H1 (cell line): ENCODE data around the gene SNW1. TPM values are rescaled to one million over a fixed set of nuclear protein-coding genes. Genes with fewer than 3 reads are reported as not detected.

Experiments
- CTCF ChIA-PET: fragments of 300-600 bp; sonication (Branson Sonifier 250); formaldehyde crosslinking; loops from one replicate; lab custom pipeline; 2021; ENCODE audit not compliant: partially characterized antibody; lab: Charles Lee
- POLR2A ChIA-PET: fragments of 300-600 bp; sonication (Branson Sonifier 250); formaldehyde crosslinking; loops from one replicate; lab custom pipeline; 2021; ENCODE audit warnings: inconsistent platforms; ENCODE audit not compliant: partially characterized antibody; lab: Charles Lee
- DNase-seq, 2 experiments: peaks; one replicate each; pipeline versions ENCODE4 v3.0.0 to v3.0.0-alpha.2; 2010 to 2022; ENCODE audit warnings: low spot score in 2 of 2, low read depth in 1 of 2, mixed read lengths in 1 of 2
- FAIRE-seq: peaks from 2 replicates; lab custom pipeline; 2011; peaks lifted over from hg19 to GRCh38; lab: Jason Lieb, UNC
- H2AFZ ChIP-seq: 2 replicates; pipeline ENCODE4 v1.8.1; 2012; ENCODE audit warnings: low read length, inconsistent platforms
- H2AK5ac ChIP-seq: 2 replicates; pipeline ENCODE4 v1.6.1; 2013; ENCODE audit warnings: low read depth, low read length
- H2BK120ac ChIP-seq: replicated peaks from 2 replicates; pipeline ENCODE3; 2013; ENCODE audit warnings: low read depth, low read length, inconsistent platforms
- H2BK12ac ChIP-seq: 2 replicates; pipeline ENCODE4 v1.6.1; 2013; ENCODE audit warnings: low read depth, low read length
- H2BK15ac ChIP-seq: 2 replicates; pipeline ENCODE4 v1.6.1; 2013; ENCODE audit warnings: low read length
- H2BK20ac ChIP-seq: 2 replicates; pipeline ENCODE4 v1.6.1; 2013; ENCODE audit warnings: low read length
- H2BK5ac ChIP-seq: 2 replicates; pipeline ENCODE4 v1.6.1; 2013; ENCODE audit warnings: low read depth, low read length
- H3K14ac ChIP-seq: 2 replicates; pipeline ENCODE4 v1.6.1; 2013; ENCODE audit warnings: inconsistent platforms; ENCODE audit not compliant: insufficient read length
- H3K18ac ChIP-seq: 2 replicates; pipeline ENCODE4 v1.6.1; 2013; ENCODE audit warnings: low read length; ENCODE audit errors: extremely low read depth
- H3K23ac ChIP-seq: 2 replicates; pipeline ENCODE4 v1.6.1; 2013; ENCODE audit warnings: inconsistent platforms; ENCODE audit not compliant: insufficient read length
- H3K23me2 ChIP-seq: 2 replicates; pipeline ENCODE4 v1.6.1; 2013; ENCODE audit warnings: low read depth, low read length
- H3K27ac ChIP-seq: 2 replicates; pipeline ENCODE4 v1.6.1; 2011; ENCODE audit warnings: low read depth, low read length, inconsistent platforms
- H3K27me3 ChIP-seq, 4 experiments: replicated peaks in 1 of 4; 1 replicate in 1 of 4; 2 replicates in 3 of 4; pipeline versions ENCODE4 v1.6.1 to v1.8.1; 2011 to 2013; ENCODE audit warnings: low read length in 3 of 4, mild to moderate bottlenecking in 3 of 4, inconsistent platforms in 2 of 4, mixed read lengths in 2 of 4, moderate library complexity in 1 of 4; ENCODE audit not compliant: control insufficient read depth in 3 of 4, insufficient read depth in 3 of 4; ENCODE audit errors: extremely low read depth in 1 of 4
- H3K36me3 ChIP-seq, 4 experiments: 2 replicates each; pipeline versions ENCODE4 v1.6.1 to v1.8.1; 2011 to 2013; ENCODE audit warnings: mild to moderate bottlenecking in 4 of 4, low read length in 3 of 4, moderate library complexity in 2 of 4, control low read depth in 1 of 4, inconsistent platforms in 1 of 4; ENCODE audit not compliant: insufficient read depth in 4 of 4, control insufficient read depth in 2 of 4
- H3K4ac ChIP-seq: replicated peaks from 2 replicates; pipeline ENCODE3; 2013; ENCODE audit warnings: low read length, low read depth, mixed read lengths, inconsistent platforms; ENCODE audit not compliant: insufficient read length
- H3K4me1 ChIP-seq, 4 experiments: replicated peaks in 1 of 4; 1 replicate in 1 of 4; 2 replicates in 3 of 4; pipeline versions ENCODE4 v1.6.1 to v1.8.1; 2011 to 2013; ENCODE audit warnings: low read length in 3 of 4, inconsistent platforms in 2 of 4, mixed read lengths in 1 of 4; ENCODE audit not compliant: insufficient read depth in 4 of 4, control insufficient read depth in 3 of 4
- H3K4me2 ChIP-seq, 2 experiments: 2 replicates each; pipeline versions ENCODE4 v1.6.1 to v1.8.1; 2011 to 2013; ENCODE audit warnings: low read depth in 2 of 2, low read length in 2 of 2, control low read depth in 1 of 2, inconsistent platforms in 1 of 2, mild to moderate bottlenecking in 1 of 2; ENCODE audit not compliant: insufficient read depth in 1 of 2
- H3K4me3 ChIP-seq, 4 experiments: fragments of 200-600, 300-600 bp in 1 of 4; sonication (generic), shearing (Covaris generic), sonication (Bioruptor Twin) in 1 of 4; 2 replicates each; pipeline versions ENCODE4 v1.5.1 to v1.8.1; 2011 to 2016; ENCODE audit warnings: low read length in 4 of 4, low read depth in 3 of 4, control low read depth in 2 of 4, inconsistent platforms in 2 of 4, mild to moderate bottlenecking in 2 of 4, mixed read lengths in 1 of 4, moderate library complexity in 1 of 4; ENCODE audit not compliant: insufficient read depth in 2 of 4; ENCODE audit errors: extremely low read depth in 1 of 4
- H3K56ac ChIP-seq: replicated peaks from 2 replicates; pipeline ENCODE3; 2013; ENCODE audit warnings: low read depth, mild to moderate bottlenecking, mixed read lengths, low read length, inconsistent platforms; ENCODE audit not compliant: insufficient read length
- H3K79me1 ChIP-seq: 2 replicates; pipeline ENCODE4 v1.6.1; 2013; ENCODE audit warnings: low read depth, low read length, control low read depth
- H3K79me2 ChIP-seq, 2 experiments: 2 replicates each; pipeline versions ENCODE4 v1.6.1 to v1.8.1; 2012 to 2013; ENCODE audit warnings: low read length in 2 of 2, mild to moderate bottlenecking in 2 of 2, inconsistent platforms in 1 of 2; ENCODE audit not compliant: insufficient read depth in 2 of 2, control insufficient read depth in 1 of 2
- H3K9ac ChIP-seq, 4 experiments: replicated peaks in 1 of 4; 1 replicate in 1 of 4; 2 replicates in 3 of 4; pipeline versions ENCODE4 v1.6.1 to v1.8.1; 2011 to 2013; ENCODE audit warnings: low read depth in 3 of 4, low read length in 3 of 4, control low read depth in 2 of 4, mild to moderate bottlenecking in 2 of 4, moderate library complexity in 2 of 4, inconsistent platforms in 1 of 4; ENCODE audit errors: extremely low read depth in 1 of 4
- H3K9me3 ChIP-seq, 2 experiments: 2 replicates each; pipeline versions ENCODE4 v1.6.1 to v1.8.1; 2012 to 2013; ENCODE audit warnings: mild to moderate bottlenecking in 2 of 2, moderate library complexity in 2 of 2, control low read depth in 1 of 2, inconsistent platforms in 1 of 2, low read depth in 1 of 2, low read length in 1 of 2, mixed read lengths in 1 of 2; ENCODE audit not compliant: insufficient read depth in 2 of 2
- H4K20me1 ChIP-seq, 2 experiments: replicated peaks in 1 of 2; 2 replicates each; pipeline versions ENCODE3 to v1.8.1; 2011 to 2013; ENCODE audit warnings: inconsistent platforms in 2 of 2, low read length in 2 of 2, mild to moderate bottlenecking in 1 of 2; ENCODE audit not compliant: insufficient read depth in 2 of 2, control insufficient read depth in 1 of 2
- H4K5ac ChIP-seq: 2 replicates; pipeline ENCODE4 v1.6.1; 2013; ENCODE audit warnings: low read length, low read depth, mixed read lengths, inconsistent platforms; ENCODE audit not compliant: insufficient read length
- H4K8ac ChIP-seq: 2 replicates; pipeline ENCODE4 v1.8.0; 2013; ENCODE audit warnings: mild to moderate bottlenecking, moderate library complexity, low read length, inconsistent platforms; ENCODE audit not compliant: insufficient read depth; ENCODE audit errors: extremely low read depth
- H4K91ac ChIP-seq: replicated peaks from 2 replicates; pipeline ENCODE3; 2013; ENCODE audit warnings: low read length, mixed read lengths, inconsistent platforms; ENCODE audit not compliant: insufficient read length
- SIN3A ChIP-seq, 2 experiments: IDR thresholded peaks in 1 of 2; conservative IDR thresholded peaks in 1 of 2; 2 replicates each; pipeline ENCODE4 v1.6.1; 2011 to 2012; ENCODE audit warnings: low read length in 2 of 2, improper control_type of control experiment in 1 of 2, low read depth in 1 of 2, mild to moderate bottlenecking in 1 of 2
- WGBS, 2 experiments: shearing (Covaris generic) in 1 of 2; methylation state at CpG; one replicate each; pipeline versions ENCODE4 v1.1.6 to v1.1.7; 2013 to 2015; ENCODE audit warnings: low lambda C conversion rate in 2 of 2, mixed read lengths in 2 of 2, inconsistent platforms in 1 of 2, low coverage in 1 of 2, missing lambda C conversion rate in 1 of 2; ENCODE audit not compliant: insufficient replicate concordance in 2 of 2, insufficient coverage in 1 of 2, insufficient read length in 1 of 2; ENCODE audit errors: extremely low coverage in 1 of 2, missing lambda C conversion rate in 1 of 2; 5-methylcytosine and 5-hydroxymethylcytosine counted together
- polyA plus RNA-seq, 7 experiments: library from polyadenylated mRNA; depleted of rRNA in 3 of 7; stranded (reverse) in 5 of 7; unstranded in 2 of 7; fragments of >200 nt in 5 of 7; fragments of 200-250 nt in 2 of 7; gene quantifications; 1 replicate in 5 of 7; 2 replicates in 1 of 7; 4 replicates in 1 of 7; pipeline versions ENCODE4 v1.2.1 to v1.2.3, GENCODE V29; 2011 to 2013; ENCODE audit warnings: missing spikeins in 2 of 7, mixed read lengths in 2 of 7
- total RNA-seq: library from RNA; stranded (reverse); fragmentation: NEBNext Ultra II Directional; extraction: Animal tissue kit (Norgen Biotek cat#: 25700); gene quantifications from 2 replicates; pipeline ENCODE4 v1.2.1, GENCODE V29; 2021

The SNW1 gene
- total and polyA plus RNA-seq, 2 of the 8 experiments (the other 6 are each of a cell fraction or from before 2014, with no cell fraction given), result 13.2 to 79.2 TPM

- Histone ChIP-seq H3K27ac (no peak overlapping the region), H2BK15ac (no peak overlapping the region), H2AK5ac (no peak overlapping the region), H3K56ac (no peak overlapping the region), H2BK120ac (no peak overlapping the region), H3K27me3 (no peaks in the 10 kb centered on the region), H3K23ac (no peak overlapping the region), H4K8ac (no peak overlapping the region), H3K18ac (no peak overlapping the region), H2BK5ac (no peak overlapping the region), H2AFZ (no peak overlapping the region), H4K5ac (no peak overlapping the region), H3K9ac (no peak overlapping the region; a peak in 1 of 7 replicates), H3K36me3 (no peaks in the 10 kb centered on the region), H3K79me1 (no peaks in the 10 kb centered on the region), H3K14ac (no peak overlapping the region), H2BK12ac (no peak overlapping the region), H3K4ac (no peak overlapping the region), H3K23me2 (no peaks in the 10 kb centered on the region), H3K79me2 (no peaks in the 10 kb centered on the region), H2BK20ac (no peak overlapping the region), H3K4me1 (peaks cover 0 to 11% (median under 1%) of the 10 kb centered on the region in 4 experiments; a peak in 3 of 7 replicates), H4K20me1 (no peaks in the 10 kb centered on the region), H3K4me2 (no peak overlapping the region), H3K9me3 (no peaks in the 10 kb centered on the region), H4K91ac (no peak overlapping the region), H3K4me3 (no peak overlapping the region)
- ChIA-PET POLR2A (interaction anchor here (0.8 to 2.1 kb wide), 4 partner anchors 9 to 29 kb away, joined by 3 to 8 read pairs (median 4); partner anchors contain the start of gene ADCK1), CTCF (interaction anchor here (0.6 to 2.4 kb wide), 5 partner anchors 8 to 30 kb away, joined by 3 to 16 read pairs (median 3); partner anchors contain the start of genes ADCK1 and SNW1)
- 73% methylated on average over 1 of the region's 1 CpG; no CpG with 5 or more reads in 1 of the 2 experiments for WGBS, 2 experiments
- TF ChIP-seq SIN3A (conservative IDR thresholded peaks at IDR 0.05 in 1 of 2, IDR thresholded peaks at IDR 0.05 in 1 of 2; ENCODE audit: low read depth in 1 of 2, low read length in 2 of 2), result no peak
- DNase-seq (no peak), FAIRE-seq (no peak)
These were observed 30.3 kb upstream of the SNW1 start for GRCh38 chr14:77791225-77791600.
